ENCODE measurements around the gene MRPS7.

DNA sequence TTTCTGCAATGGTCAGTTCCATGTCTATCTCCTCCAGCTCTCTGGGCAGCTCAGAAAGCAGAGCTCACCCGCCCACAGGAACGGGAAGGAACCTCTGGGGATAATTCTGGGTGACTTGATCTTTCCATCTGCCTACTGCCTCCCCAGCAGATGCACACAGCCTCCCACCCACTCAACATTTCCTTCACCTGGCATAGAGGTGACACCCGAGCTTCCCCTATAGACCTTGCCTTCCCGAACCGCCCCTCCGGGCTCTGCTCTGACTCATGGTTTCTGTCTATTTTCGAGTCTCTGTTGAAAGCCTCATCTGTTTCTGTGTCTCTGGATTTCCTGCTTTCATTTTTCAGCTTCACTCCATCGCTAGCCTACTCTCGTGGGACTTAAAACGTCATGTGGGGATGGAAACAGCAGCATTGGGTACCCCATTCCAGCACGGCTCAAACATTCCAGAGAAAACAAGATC, 11.6 kb upstream of the MRPS7 start:
- TF ChIP-seq, protein P1, sequence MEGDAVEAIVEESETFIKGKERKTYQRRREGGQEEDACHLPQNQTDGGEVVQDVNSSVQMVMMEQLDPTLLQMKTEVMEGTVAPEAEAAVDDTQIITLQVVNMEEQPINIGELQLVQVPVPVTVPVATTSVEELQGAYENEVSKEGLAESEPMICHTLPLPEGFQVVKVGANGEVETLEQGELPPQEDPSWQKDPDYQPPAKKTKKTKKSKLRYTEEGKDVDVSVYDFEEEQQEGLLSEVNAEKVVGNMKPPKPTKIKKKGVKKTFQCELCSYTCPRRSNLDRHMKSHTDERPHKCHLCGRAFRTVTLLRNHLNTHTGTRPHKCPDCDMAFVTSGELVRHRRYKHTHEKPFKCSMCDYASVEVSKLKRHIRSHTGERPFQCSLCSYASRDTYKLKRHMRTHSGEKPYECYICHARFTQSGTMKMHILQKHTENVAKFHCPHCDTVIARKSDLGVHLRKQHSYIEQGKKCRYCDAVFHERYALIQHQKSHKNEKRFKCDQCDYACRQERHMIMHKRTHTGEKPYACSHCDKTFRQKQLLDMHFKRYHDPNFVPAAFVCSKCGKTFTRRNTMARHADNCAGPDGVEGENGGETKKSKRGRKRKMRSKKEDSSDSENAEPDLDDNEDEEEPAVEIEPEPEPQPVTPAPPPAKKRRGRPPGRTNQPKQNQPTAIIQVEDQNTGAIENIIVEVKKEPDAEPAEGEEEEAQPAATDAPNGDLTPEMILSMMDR (IDR thresholded peaks at IDR 0.05): no peak
- TF ChIP-seq EZH2 (IDR thresholded peaks at IDR 0.05): no peak

Measured in neural progenitor cell (in vitro differentiated cells).